Astrocyte (in vitro differentiated cells and primary cell): Measurements from ENCODE around the gene TMEM45A.

Experiments used
- EZH2 ChIP-seq: IDR thresholded peaks from 2 replicates; pipeline ENCODE4 v1.6.1; 2012; ENCODE audit warnings: mild to moderate bottlenecking, low read length, inconsistent platforms; ENCODE audit not compliant: insufficient read depth
- TF ChIP-seq, protein P1 (sequence below): IDR thresholded peaks from 2 replicates; pipeline ENCODE4 v1.5.1; 2011; ENCODE audit warnings: low read depth, mild to moderate bottlenecking, inconsistent platforms, low read length, moderate library complexity; ENCODE audit not compliant: insufficient read depth

DNA sequence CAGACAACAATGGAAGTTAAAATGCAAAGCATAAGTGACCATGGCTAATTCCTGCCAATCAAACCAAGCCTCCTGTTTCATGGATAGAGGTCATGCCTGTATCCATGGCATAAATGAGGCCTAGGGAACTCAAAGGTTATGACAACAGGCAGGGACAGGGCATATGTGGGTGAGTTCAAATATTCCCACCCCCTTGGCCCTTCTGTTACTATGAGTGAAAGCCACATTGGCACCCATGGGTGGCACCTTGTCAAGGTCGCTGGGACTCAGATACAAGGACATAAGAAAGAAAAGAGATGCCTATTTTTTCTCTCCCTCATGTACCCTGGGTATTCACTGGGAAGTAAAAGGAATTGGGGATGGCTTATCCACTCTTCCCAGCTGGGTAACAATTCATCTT is 25.3 kb upstream of the TMEM45A start:
- TF ChIP-seq, protein P1, sequence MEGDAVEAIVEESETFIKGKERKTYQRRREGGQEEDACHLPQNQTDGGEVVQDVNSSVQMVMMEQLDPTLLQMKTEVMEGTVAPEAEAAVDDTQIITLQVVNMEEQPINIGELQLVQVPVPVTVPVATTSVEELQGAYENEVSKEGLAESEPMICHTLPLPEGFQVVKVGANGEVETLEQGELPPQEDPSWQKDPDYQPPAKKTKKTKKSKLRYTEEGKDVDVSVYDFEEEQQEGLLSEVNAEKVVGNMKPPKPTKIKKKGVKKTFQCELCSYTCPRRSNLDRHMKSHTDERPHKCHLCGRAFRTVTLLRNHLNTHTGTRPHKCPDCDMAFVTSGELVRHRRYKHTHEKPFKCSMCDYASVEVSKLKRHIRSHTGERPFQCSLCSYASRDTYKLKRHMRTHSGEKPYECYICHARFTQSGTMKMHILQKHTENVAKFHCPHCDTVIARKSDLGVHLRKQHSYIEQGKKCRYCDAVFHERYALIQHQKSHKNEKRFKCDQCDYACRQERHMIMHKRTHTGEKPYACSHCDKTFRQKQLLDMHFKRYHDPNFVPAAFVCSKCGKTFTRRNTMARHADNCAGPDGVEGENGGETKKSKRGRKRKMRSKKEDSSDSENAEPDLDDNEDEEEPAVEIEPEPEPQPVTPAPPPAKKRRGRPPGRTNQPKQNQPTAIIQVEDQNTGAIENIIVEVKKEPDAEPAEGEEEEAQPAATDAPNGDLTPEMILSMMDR = no peak
- TF ChIP-seq EZH2 = no peak
